Stimulated activated CD4-positive, alpha-beta T cell treated with anti-CD3 and anti-CD28 coated beads, Interleukin-4, amount 100 ng/mL, for 24 hours (primary cell): ENCODE measurements around the gene ZPBP2.
A peak's percentile ranks its signal among the peaks of the same experiment; 100 is the strongest.
"Not testable (repeated sequence)": the region's sequence is repeated elsewhere in the genome, so short reads cannot be mapped to it uniquely, and the experiment has no call there.

Experiments used
- DNase-seq: peaks from one replicate; pipeline ENCODE4 v3.0.0-alpha.2; 2020

The ZPBP2 gene

GRCh38 chr17:39867880-39868553, at the start of gene ZPBP2:
Gene ZPBP2 (plus strand): TSS chr17:39868202. CDS start chr17:39868355, 153 bp downstream.
- peak; percentile 54 for DNase-seq

- DNase-seq: no peak
These were observed 49.5 kb upstream of the ZPBP2 start for GRCh38 chr17:39818358-39819000.

- no peak for DNase-seq
These were observed 47.5 kb upstream of the ZPBP2 start for GRCh38 chr17:39820541-39820940.

GRCh38 chr17:39820987-39821386, 47.0 kb upstream of the ZPBP2 start:
- no peak for DNase-seq

GRCh38 chr17:39822051-39822451, 46.0 kb upstream of the ZPBP2 start:
- peak; percentile 54 for DNase-seq

- DNase-seq: no peak
These were observed 44.5 kb upstream of the ZPBP2 start for GRCh38 chr17:39823407-39824054.

- no peak for DNase-seq
These were observed 41.7 kb upstream of the ZPBP2 start for GRCh38 chr17:39826334-39826733.

GRCh38 chr17:39828443-39828842, 39.6 kb upstream of the ZPBP2 start:
- DNase-seq: no peak

- no peak for DNase-seq
These were observed 36.4 kb upstream of the ZPBP2 start for GRCh38 chr17:39831588-39831987.

- DNase-seq: no peak
These were observed 34.0 kb upstream of the ZPBP2 start for GRCh38 chr17:39834017-39834416.

GRCh38 chr17:39835038-39835786, 32.8 kb upstream of the ZPBP2 start:
- DNase-seq: no peak

- no peak for DNase-seq
These were observed 31.9 kb upstream of the ZPBP2 start for GRCh38 chr17:39836117-39836516.

GRCh38 chr17:39838057-39838456, 29.9 kb upstream of the ZPBP2 start:
- DNase-seq: no peak

- DNase-seq: no peak
These were observed 29.2 kb upstream of the ZPBP2 start for GRCh38 chr17:39838784-39839183.

GRCh38 chr17:39841134-39841683, 26.8 kb upstream of the ZPBP2 start:
- DNase-seq: no peak

- DNase-seq: no peak
These were observed 22.8 kb upstream of the ZPBP2 start for GRCh38 chr17:39845052-39845846.

- no peak for DNase-seq
These were observed 21.8 kb upstream of the ZPBP2 start for GRCh38 chr17:39846205-39846604.

- DNase-seq: no peak
These were observed 19.4 kb upstream of the ZPBP2 start for GRCh38 chr17:39848600-39848999.

GRCh38 chr17:39850186-39850585, 17.8 kb upstream of the ZPBP2 start:
- not testable (repeated sequence) for DNase-seq

GRCh38 chr17:39852239-39852638, 15.8 kb upstream of the ZPBP2 start:
- DNase-seq: no peak

- DNase-seq: no peak
These were observed 13.1 kb upstream of the ZPBP2 start for GRCh38 chr17:39854909-39855308.
